ENCODE results near the gene GPR3.

Gene GPR3

GRCh38 chr1:27366411-27367159, 25.8 kb upstream of the GPR3 start, which contains the start of gene MAP3K6:
MAP3K6 (minus strand) TSS chr1:27366961; CDS start chr1:27366597, 364 bp downstream.
- peak within 1 kb of the TSS; percentile 83 for H3K27ac Mint-ChIP-seq
- H3K4me1 Mint-ChIP-seq = peaks cover 56% of the 10 kb centered on the region
- ATAC-seq = peak; percentile 56
- H3K9me3 Mint-ChIP-seq = no peaks in the 10 kb centered on the region
- H3K36me3 Mint-ChIP-seq = no peaks in the 10 kb centered on the region
- H3K4me3 Mint-ChIP-seq = peak within 1 kb of the TSS; percentile 93
- no peaks in the 10 kb centered on the region for H3K27me3 Mint-ChIP-seq

DNA sequence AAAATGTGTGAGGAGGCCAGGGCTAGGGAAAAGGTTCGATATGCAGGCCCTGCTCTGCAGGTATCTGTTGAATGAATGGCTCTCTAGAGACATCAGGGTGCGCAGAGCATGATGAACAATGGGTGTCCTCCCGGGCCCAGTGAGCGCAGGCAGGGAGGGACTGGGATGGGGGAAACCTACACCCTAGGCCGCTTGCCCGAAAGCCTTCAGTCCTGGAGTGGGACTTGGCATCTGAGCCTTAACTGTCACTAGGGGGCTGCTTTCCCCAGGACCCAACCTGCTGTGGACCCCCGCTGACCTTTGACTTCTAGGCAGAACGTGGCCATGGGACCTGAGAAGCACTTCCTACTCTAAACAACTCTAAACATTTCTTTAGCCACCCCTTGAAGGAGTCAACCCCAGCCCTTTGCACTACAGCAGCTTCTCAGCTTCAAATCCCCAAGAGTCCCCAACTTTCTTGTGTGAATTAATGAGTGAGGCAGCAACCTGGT, 25.2 kb upstream of the GPR3 start:
- Mint-ChIP-seq H3K4me1 (peaks cover 62% of the 10 kb centered on the region), H3K9me3 (no peaks in the 10 kb centered on the region), H3K4me3 (peak overlapping the region; percentile 78), H3K27me3 (no peaks in the 10 kb centered on the region), H3K36me3 (no peaks in the 10 kb centered on the region), H3K27ac (peak overlapping the region; percentile 36)
- ATAC-seq = no peak

DNA sequence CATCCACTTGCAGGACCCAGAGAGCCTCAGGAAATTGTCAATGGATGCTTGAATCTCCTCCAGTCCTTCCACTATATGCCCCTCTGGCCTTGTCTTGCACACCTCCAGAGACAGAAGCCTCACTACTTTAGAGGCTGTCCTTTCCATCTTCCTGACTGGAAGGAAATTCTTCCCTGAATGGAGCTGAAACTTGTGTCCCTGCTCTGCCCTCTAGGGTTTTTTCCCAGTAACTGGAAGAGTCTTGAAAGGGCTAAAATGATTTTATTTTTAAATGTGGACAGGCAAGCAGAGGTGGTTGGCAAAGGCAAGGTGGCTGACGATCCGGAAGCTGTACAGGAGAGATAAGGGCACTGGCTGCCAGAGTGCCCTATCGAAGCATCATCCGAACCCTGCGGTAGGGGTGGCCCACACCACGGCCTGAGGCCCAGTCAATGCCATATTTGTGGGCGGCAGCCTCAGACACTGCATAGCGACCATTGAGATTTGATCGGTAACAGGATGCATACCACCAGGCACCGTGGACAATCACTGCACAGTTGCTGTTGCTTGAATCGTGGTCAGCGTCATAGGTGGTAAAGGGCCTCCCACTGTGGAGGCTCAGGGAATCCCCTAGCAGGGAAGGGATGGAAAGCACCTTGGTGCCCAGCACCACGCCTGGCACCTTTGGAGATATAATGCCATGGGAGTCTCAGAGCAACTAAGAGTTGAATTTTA, 23.4 kb upstream of the GPR3 start:
- Mint-ChIP-seq H3K9me3 (no peaks in the 10 kb centered on the region), H3K27me3 (no peaks in the 10 kb centered on the region), H3K4me1 (peaks cover 62% of the 10 kb centered on the region), H3K27ac (peak overlapping the region; percentile 52), H3K4me3 (peak overlapping the region; percentile 42), H3K36me3 (no peaks in the 10 kb centered on the region)
- no peak for ATAC-seq

- Mint-ChIP-seq H3K27me3 (no peaks in the 10 kb centered on the region), H3K36me3 (no peaks in the 10 kb centered on the region), H3K9me3 (no peaks in the 10 kb centered on the region), H3K4me1 (peaks cover 42% of the 10 kb centered on the region), H3K4me3 (no peak overlapping the region), H3K27ac (peak overlapping the region; percentile 69)
- peak; percentile 34 for ATAC-seq
Observed at GRCh38 chr1:27372022-27372807, 20.2 kb upstream of the GPR3 start.

GRCh38 chr1:27372808-27373690, 19.4 kb upstream of the GPR3 start:
- no peak for ATAC-seq
- Mint-ChIP-seq H3K4me1 (peaks cover 38% of the 10 kb centered on the region), H3K27ac (peak overlapping the region; percentile 69), H3K27me3 (no peaks in the 10 kb centered on the region), H3K4me3 (no peak overlapping the region), H3K36me3 (no peaks in the 10 kb centered on the region), H3K9me3 (no peaks in the 10 kb centered on the region)

GRCh38 chr1:27374362-27375086, 17.9 kb upstream of the GPR3 start, which contains the start of gene FCN3:
FCN3 (minus strand) TSS chr1:27374824; CDS start chr1:27374818, 6 bp downstream.
- H3K4me1 Mint-ChIP-seq = peaks cover 27% of the 10 kb centered on the region
- H3K36me3 Mint-ChIP-seq = no peaks in the 10 kb centered on the region
- H3K9me3 Mint-ChIP-seq = no peaks in the 10 kb centered on the region
- no peak within 1 kb of the TSS for H3K27ac Mint-ChIP-seq
- no peak for ATAC-seq
- no peak within 1 kb of the TSS for H3K4me3 Mint-ChIP-seq
- H3K27me3 Mint-ChIP-seq = no peaks in the 10 kb centered on the region

DNA sequence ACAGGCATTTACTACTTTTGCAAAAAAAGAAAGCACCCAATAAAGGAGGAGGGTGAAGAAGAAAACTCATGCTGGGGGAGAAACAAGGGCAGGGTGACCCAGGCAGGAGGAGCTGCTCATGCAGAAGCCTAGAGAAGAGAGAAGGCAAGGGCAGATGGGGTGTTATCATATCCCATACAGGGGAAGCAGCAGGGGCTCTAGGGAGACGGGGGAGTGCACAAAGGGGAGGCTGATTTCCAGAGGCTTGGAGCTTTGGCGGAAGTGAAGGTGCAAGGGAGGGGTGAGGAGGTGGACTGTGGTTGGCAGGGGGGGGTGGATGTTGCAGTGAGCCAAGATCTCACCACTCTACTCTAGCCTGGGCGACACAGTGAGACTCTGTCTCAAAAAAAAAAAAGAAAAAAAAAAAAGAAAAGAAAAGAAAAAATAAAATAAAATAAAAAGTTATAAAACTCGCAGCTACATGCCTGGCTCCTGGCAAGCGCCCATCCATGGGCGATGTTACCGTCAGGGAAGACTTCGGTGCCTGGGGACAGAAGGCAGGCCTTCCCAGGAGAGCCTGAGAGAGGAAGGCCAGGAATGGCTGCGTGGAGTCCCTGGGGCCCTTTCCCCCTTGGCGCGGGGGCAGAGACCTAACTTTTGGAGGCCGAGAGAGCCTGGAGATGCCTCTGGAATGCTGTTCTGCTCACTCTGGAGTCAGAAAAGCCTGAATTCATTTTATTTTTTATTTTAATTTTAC, 14.5 kb upstream of the GPR3 start:
- Mint-ChIP-seq H3K9me3 (no peaks in the 10 kb centered on the region), H3K27me3 (no peaks in the 10 kb centered on the region), H3K36me3 (no peaks in the 10 kb centered on the region), H3K4me3 (no peak overlapping the region), H3K4me1 (peaks cover 14% of the 10 kb centered on the region), H3K27ac (no peak overlapping the region)
- no peak for ATAC-seq

- ATAC-seq = no peak
- Mint-ChIP-seq H3K36me3 (no peaks in the 10 kb centered on the region), H3K4me3 (no peak overlapping the region), H3K27ac (no peak overlapping the region), H3K9me3 (no peaks in the 10 kb centered on the region), H3K4me1 (peaks cover 10% of the 10 kb centered on the region), H3K27me3 (no peaks in the 10 kb centered on the region)
Observed at GRCh38 chr1:27379564-27380122, 12.8 kb upstream of the GPR3 start.

DNA sequence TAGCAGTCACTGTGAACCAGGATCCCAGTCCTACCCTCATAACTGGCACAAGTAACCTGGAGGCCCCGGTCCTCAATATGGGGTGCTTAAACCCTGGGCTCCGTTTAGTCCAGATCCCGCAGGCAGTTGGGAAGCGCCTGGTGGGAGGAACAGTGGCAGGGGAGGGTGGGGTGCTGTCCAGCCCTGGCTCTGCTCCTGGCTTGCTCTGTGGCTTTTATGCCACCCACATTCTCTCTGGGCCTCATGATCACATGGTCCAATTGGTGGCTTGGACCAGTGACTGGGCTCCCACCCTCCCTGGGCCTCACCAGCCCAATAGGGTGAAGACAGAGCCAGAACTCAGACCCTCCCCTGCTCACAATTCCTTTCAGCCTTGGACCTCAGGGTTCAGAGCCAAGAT, 12.2 kb upstream of the GPR3 start:
- Mint-ChIP-seq H3K4me3 (no peak overlapping the region), H3K27ac (no peak overlapping the region), H3K27me3 (no peaks in the 10 kb centered on the region), H3K36me3 (no peaks in the 10 kb centered on the region), H3K9me3 (no peaks in the 10 kb centered on the region), H3K4me1 (peaks cover 8% of the 10 kb centered on the region)
- peak; percentile 9 for ATAC-seq

- Mint-ChIP-seq H3K36me3 (no peaks in the 10 kb centered on the region), H3K27ac (peak overlapping the region; percentile 36), H3K9me3 (no peaks in the 10 kb centered on the region), H3K4me3 (no peak overlapping the region), H3K27me3 (no peaks in the 10 kb centered on the region), H3K4me1 (peaks cover 8% of the 10 kb centered on the region)
- ATAC-seq = no peak
Observed at GRCh38 chr1:27380766-27381733, 11.4 kb upstream of the GPR3 start.

- peak; percentile 68 for ATAC-seq
- no peaks in the 10 kb centered on the region for H3K27me3 Mint-ChIP-seq
- H3K4me3 Mint-ChIP-seq = no peak overlapping the region
- H3K36me3 Mint-ChIP-seq = no peaks in the 10 kb centered on the region
- H3K27ac Mint-ChIP-seq = peak overlapping the region; percentile 11
- peaks cover 8% of the 10 kb centered on the region for H3K4me1 Mint-ChIP-seq
- no peaks in the 10 kb centered on the region for H3K9me3 Mint-ChIP-seq
Observed at GRCh38 chr1:27381969-27382762, 10.3 kb upstream of the GPR3 start.
